ENCODE measurements around the gene MAP7. TPM values are rescaled to one million over a fixed set of nuclear protein-coding genes. Genes with fewer than 3 reads are reported as not detected.
A peak's percentile ranks its signal among the peaks of the same experiment; 100 is the strongest.

The MAP7 gene
- total RNA-seq, 6 donors from 2014 or later, result 18.1 to 26.6 (median 24.2) TPM

- no peak for TF ChIP-seq EP300 (IDR thresholded peaks at IDR 0.05)
- TF ChIP-seq, protein P1, sequence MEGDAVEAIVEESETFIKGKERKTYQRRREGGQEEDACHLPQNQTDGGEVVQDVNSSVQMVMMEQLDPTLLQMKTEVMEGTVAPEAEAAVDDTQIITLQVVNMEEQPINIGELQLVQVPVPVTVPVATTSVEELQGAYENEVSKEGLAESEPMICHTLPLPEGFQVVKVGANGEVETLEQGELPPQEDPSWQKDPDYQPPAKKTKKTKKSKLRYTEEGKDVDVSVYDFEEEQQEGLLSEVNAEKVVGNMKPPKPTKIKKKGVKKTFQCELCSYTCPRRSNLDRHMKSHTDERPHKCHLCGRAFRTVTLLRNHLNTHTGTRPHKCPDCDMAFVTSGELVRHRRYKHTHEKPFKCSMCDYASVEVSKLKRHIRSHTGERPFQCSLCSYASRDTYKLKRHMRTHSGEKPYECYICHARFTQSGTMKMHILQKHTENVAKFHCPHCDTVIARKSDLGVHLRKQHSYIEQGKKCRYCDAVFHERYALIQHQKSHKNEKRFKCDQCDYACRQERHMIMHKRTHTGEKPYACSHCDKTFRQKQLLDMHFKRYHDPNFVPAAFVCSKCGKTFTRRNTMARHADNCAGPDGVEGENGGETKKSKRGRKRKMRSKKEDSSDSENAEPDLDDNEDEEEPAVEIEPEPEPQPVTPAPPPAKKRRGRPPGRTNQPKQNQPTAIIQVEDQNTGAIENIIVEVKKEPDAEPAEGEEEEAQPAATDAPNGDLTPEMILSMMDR (IDR thresholded peaks at IDR 0.05), result no peak
- TF ChIP-seq POLR2A (IDR thresholded peaks at IDR 0.05), result no peak
- TF ChIP-seq POLR2AphosphoS5 (IDR thresholded peaks at IDR 0.05), result no peak
Measured at GRCh38 chr6:136362421-136363356, 187.5 kb downstream of the MAP7 start.

DNA sequence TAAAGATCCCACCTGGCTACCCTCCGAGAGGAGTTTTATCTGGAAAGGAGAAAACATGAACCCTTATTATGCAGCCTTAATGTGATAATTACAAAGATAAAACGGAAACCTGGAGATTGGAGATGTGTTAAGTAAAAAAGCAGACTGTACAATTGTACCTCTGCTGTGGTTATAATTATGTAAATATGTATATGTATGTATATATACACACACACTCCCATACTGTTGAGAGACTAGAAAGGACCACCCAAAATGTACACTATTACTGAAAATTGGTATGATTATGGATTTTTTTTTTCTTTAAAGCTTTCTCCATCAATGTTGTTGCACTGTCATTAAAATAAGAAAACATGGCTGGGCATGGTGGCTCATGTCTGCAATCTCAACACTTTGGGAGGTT, 188.4 kb downstream of the MAP7 start:
- Histone ChIP-seq H3K9me3 (no peaks in the 10 kb centered on the region), H3K4me1 (peaks cover 0 to 4% (median 2%) of the 10 kb centered on the region in 4 donors), H3K27ac (no peak overlapping the region), H3K27me3 (no peaks in the 10 kb centered on the region), H3K4me3 (no peak overlapping the region), H3K36me3 (peaks cover 0 to 26% (median 17%) of the 10 kb centered on the region in 4 donors)
- TF ChIP-seq, protein P1 (IDR thresholded peaks at IDR 0.05), result no peak
- no peak for TF ChIP-seq EP300 (IDR thresholded peaks at IDR 0.05)
- no peak for TF ChIP-seq POLR2AphosphoS5 (IDR thresholded peaks at IDR 0.05)
- TF ChIP-seq POLR2A (IDR thresholded peaks at IDR 0.05), result no peak
- DNase-seq (no peak), ATAC-seq (ENCODE audit: low FRiP score in 2 of 2) (no peak)
- WGBS, 2 donors, result 86 to 93% methylated on average over 2 of the region's 2 CpGs

More at GRCh38 chr6:136362421-136363356, 187.5 kb downstream of the MAP7 start:
- Histone ChIP-seq H3K36me3 (peaks cover 0 to 24% (median 17%) of the 10 kb centered on the region in 4 donors), H3K9me3 (no peaks in the 10 kb centered on the region), H3K27ac (no peak overlapping the region), H3K4me3 (no peak overlapping the region), H3K27me3 (no peaks in the 10 kb centered on the region), H3K4me1 (peaks cover 0 to 4% (median 2%) of the 10 kb centered on the region in 4 donors)
- ATAC-seq (ENCODE audit: low FRiP score in 2 of 2), result no peak
- WGBS, 2 donors, result 88 to 90% methylated on average over 11 of the region's 11 CpGs
- DNase-seq, result peak in 1 of 2 donors; percentile 67

GRCh38 chr6:136360783-136361182, 189.4 kb downstream of the MAP7 start:
- no peaks in the 10 kb centered on the region for H3K4me1 ChIP-seq
- no peaks in the 10 kb centered on the region for H3K9me3 ChIP-seq
- no peak for TF ChIP-seq POLR2AphosphoS5 (IDR thresholded peaks at IDR 0.05)
- no peak for TF ChIP-seq POLR2A (IDR thresholded peaks at IDR 0.05)
- no peak for TF ChIP-seq EP300 (IDR thresholded peaks at IDR 0.05)
- TF ChIP-seq, protein P1 (IDR thresholded peaks at IDR 0.05), result no peak
- 92 to 93% methylated on average over 30 of the region's 30 CpGs for WGBS, 2 donors
- no peak for ATAC-seq (ENCODE audit: low FRiP score in 2 of 2)
- H3K36me3 ChIP-seq, result peaks cover 0 to 34% (median 19%) of the 10 kb centered on the region in 4 donors
- H3K27me3 ChIP-seq, result no peaks in the 10 kb centered on the region
- H3K4me3 ChIP-seq, result no peak overlapping the region
- H3K27ac ChIP-seq, result no peak overlapping the region
- peak in 1 of 2 donors; percentile 75 for DNase-seq

GRCh38 chr6:136359851-136360250, 190.4 kb downstream of the MAP7 start:
- ATAC-seq (ENCODE audit: low FRiP score in 2 of 2), result no peak

More at GRCh38 chr6:136359851-136360250, 190.4 kb downstream of the MAP7 start:
- Histone ChIP-seq H3K4me3 (no peak overlapping the region), H3K36me3 (peaks cover 0 to 37% (median 19%) of the 10 kb centered on the region in 4 donors), H3K4me1 (no peaks in the 10 kb centered on the region), H3K27ac (no peak overlapping the region), H3K27me3 (no peaks in the 10 kb centered on the region), H3K9me3 (no peaks in the 10 kb centered on the region)
- TF ChIP-seq POLR2AphosphoS5 (IDR thresholded peaks at IDR 0.05) (no peak), EP300 (IDR thresholded peaks at IDR 0.05) (no peak), POLR2A (IDR thresholded peaks at IDR 0.05) (no peak)
- TF ChIP-seq, protein P1 (IDR thresholded peaks at IDR 0.05), result no peak
- 88 to 89% methylated on average over 6 of the region's 6 CpGs for WGBS, 2 donors
- no peak for DNase-seq
